Activated naive CD4-positive, alpha-beta T cell treated with anti-CD3 and anti-CD28 coated beads, Interleukin-2, amount 50 U/mL, for 72 hours (primary cell): ENCODE results near the gene HAUS3. TPM values are rescaled to one million over a fixed set of nuclear protein-coding genes. Genes with fewer than 3 reads are reported as not detected.
"Not testable (repeated sequence)": the region's sequence is repeated elsewhere in the genome, so short reads cannot be mapped to it uniquely, and the experiment has no call there.

Source experiments
- ATAC-seq, 2 donors: fragments of 150-1000 bp; cut with Tn5 transposase; 2 replicates each; pipeline ENCODE4 v1.10.0; 2021; ENCODE audit warnings: mild to moderate bottlenecking in 2 of 2, moderate library complexity in 2 of 2
- DNase-seq, 2 donors: peaks; one replicate each; pipeline ENCODE4 v3.0.0; 2021 to 2022; ENCODE audit warnings: low spot score in 2 of 2
- H3K27ac Mint-ChIP-seq, 2 donors: one replicate each; pipeline ENCODE4 v1.8.0; 2022; ENCODE audit warnings: mild to moderate bottlenecking in 2 of 2, mixed read lengths in 2 of 2
- H3K36me3 Mint-ChIP-seq, 2 donors: one replicate each; pipeline ENCODE4 v1.8.0; 2022; ENCODE audit warnings: mixed read lengths in 2 of 2
- H3K9me3 Mint-ChIP-seq, 2 donors: one replicate each; pipeline ENCODE4 v1.8.0; 2022; ENCODE audit warnings: mixed read lengths in 2 of 2
- total RNA-seq, 2 donors: library from RNA; stranded (reverse); gene quantifications; one replicate each; pipeline ENCODE4 v1.2.3, GENCODE V29; 2022

The HAUS3 gene
- total RNA-seq, 2 donors from 2014 or later = 22.1 to 24.9 TPM

GRCh38 chr4:2280531-2281300 is 38.8 kb upstream of the HAUS3 start:
- ATAC-seq (no peak), DNase-seq (no peak)
- Mint-ChIP-seq H3K27ac (peak overlapping the region; percentile 83 to 89), H3K36me3 (no peaks in the 10 kb centered on the region), H3K9me3 (no peaks in the 10 kb centered on the region)

GRCh38 chr4:2277956-2278355 is 36.0 kb upstream of the HAUS3 start:
- no peak for DNase-seq
- Mint-ChIP-seq H3K9me3 (no peaks in the 10 kb centered on the region), H3K36me3 (no peaks in the 10 kb centered on the region), H3K27ac (no peak overlapping the region)
- no peak for ATAC-seq

GRCh38 chr4:2276581-2277325 is 34.8 kb upstream of the HAUS3 start:
- no peak overlapping the region for H3K27ac Mint-ChIP-seq
- H3K36me3 Mint-ChIP-seq = no peaks in the 10 kb centered on the region
- no peaks in the 10 kb centered on the region for H3K9me3 Mint-ChIP-seq
- no peak for ATAC-seq
- no peak for DNase-seq

- DNase-seq (no peak), ATAC-seq (no peak)
- Mint-ChIP-seq H3K36me3 (no peaks in the 10 kb centered on the region), H3K27ac (no peak overlapping the region), H3K9me3 (no peaks in the 10 kb centered on the region)
These were observed 33.8 kb upstream of the HAUS3 start for GRCh38 chr4:2275546-2276251.

- not testable (repeated sequence) for DNase-seq, H3K36me3 Mint-ChIP-seq, H3K9me3 Mint-ChIP-seq, H3K27ac Mint-ChIP-seq, ATAC-seq
These were observed 33.1 kb upstream of the HAUS3 start for GRCh38 chr4:2275044-2275397.

GRCh38 chr4:2274320-2275043 is 32.6 kb upstream of the HAUS3 start:
- no peak for DNase-seq
- no peaks in the 10 kb centered on the region for H3K36me3 Mint-ChIP-seq
- no peaks in the 10 kb centered on the region for H3K9me3 Mint-ChIP-seq
- no peak overlapping the region for H3K27ac Mint-ChIP-seq
- no peak for ATAC-seq

- Mint-ChIP-seq H3K9me3 (no peaks in the 10 kb centered on the region), H3K27ac (no peak overlapping the region), H3K36me3 (no peaks in the 10 kb centered on the region)
- ATAC-seq (no peak), DNase-seq (no peak)
These were observed 31.9 kb upstream of the HAUS3 start for GRCh38 chr4:2273657-2274319.

GRCh38 chr4:2273221-2273620 is 31.3 kb upstream of the HAUS3 start:
- no peak overlapping the region for H3K27ac Mint-ChIP-seq
- H3K9me3 Mint-ChIP-seq = no peaks in the 10 kb centered on the region
- DNase-seq = no peak
- ATAC-seq = no peak
- no peaks in the 10 kb centered on the region for H3K36me3 Mint-ChIP-seq

- no peak for DNase-seq
- H3K9me3 Mint-ChIP-seq = no peaks in the 10 kb centered on the region
- ATAC-seq = no peak
- no peak overlapping the region for H3K27ac Mint-ChIP-seq
- H3K36me3 Mint-ChIP-seq = no peaks in the 10 kb centered on the region
These were observed 30.9 kb upstream of the HAUS3 start for GRCh38 chr4:2272828-2273120.

GRCh38 chr4:2272026-2272827 is 30.3 kb upstream of the HAUS3 start:
- no peak for DNase-seq
- no peaks in the 10 kb centered on the region for H3K36me3 Mint-ChIP-seq
- no peak for ATAC-seq
- H3K27ac Mint-ChIP-seq = no peak overlapping the region
- no peaks in the 10 kb centered on the region for H3K9me3 Mint-ChIP-seq

GRCh38 chr4:2271279-2272025 is 29.5 kb upstream of the HAUS3 start:
- DNase-seq (no peak), ATAC-seq (no peak)
- Mint-ChIP-seq H3K36me3 (no peaks in the 10 kb centered on the region), H3K9me3 (no peaks in the 10 kb centered on the region), H3K27ac (no peak overlapping the region)

GRCh38 chr4:2270341-2271165 is 28.6 kb upstream of the HAUS3 start:
- Mint-ChIP-seq H3K9me3 (no peaks in the 10 kb centered on the region), H3K27ac (no peak overlapping the region), H3K36me3 (no peaks in the 10 kb centered on the region)
- DNase-seq (no peak), ATAC-seq (no peak)

- Mint-ChIP-seq H3K9me3 (no peaks in the 10 kb centered on the region), H3K27ac (no peak overlapping the region), H3K36me3 (no peaks in the 10 kb centered on the region)
- ATAC-seq (no peak), DNase-seq (no peak)
These were observed 27.8 kb upstream of the HAUS3 start for GRCh38 chr4:2269618-2270163.

- DNase-seq (no peak), ATAC-seq (no peak)
- Mint-ChIP-seq H3K36me3 (no peaks in the 10 kb centered on the region), H3K27ac (no peak overlapping the region), H3K9me3 (no peaks in the 10 kb centered on the region)
These were observed 27.2 kb upstream of the HAUS3 start for GRCh38 chr4:2269206-2269531.
